NCI-H1930 (cell line): ENCODE measurements around the gene RAB28.

Experiments used
- DNase-seq, 2 experiments: peaks; one replicate each; lab custom pipeline; 2025; lab: John Stamatoyannopoulos, UW

RAB28 gene

GRCh38 chr4:13484122-13484748 is at the start of gene RAB28:
Gene RAB28, minus strand, starts transcription at chr4:13484340.
- DNase-seq: peak; percentile 86 to 91

DNA sequence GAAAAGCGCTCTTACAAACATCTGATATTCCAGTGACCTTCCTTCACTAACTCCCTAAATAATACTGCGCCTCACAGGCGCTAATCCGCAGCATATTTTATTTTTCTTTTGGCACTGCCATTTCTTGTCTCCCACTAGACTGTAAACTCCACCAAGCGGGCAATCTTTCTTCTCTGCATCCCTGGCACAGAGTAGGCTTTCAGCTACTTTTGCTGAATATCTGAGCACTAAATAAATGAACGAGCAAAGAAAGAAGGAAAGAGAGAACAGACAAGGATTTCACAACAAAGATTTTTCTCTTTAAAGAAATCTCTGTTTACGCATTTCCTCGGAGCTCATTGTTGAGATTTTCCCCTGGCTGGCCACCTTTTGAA is 47.5 kb upstream of the RAB28 start:
- DNase-seq: no peak

- no peak for DNase-seq
Measured at GRCh38 chr4:13530823-13531624, 46.9 kb upstream of the RAB28 start.

GRCh38 chr4:13529128-13529919 is 45.2 kb upstream of the RAB28 start:
- no peak for DNase-seq

GRCh38 chr4:13528821-13529127 is 44.6 kb upstream of the RAB28 start:
- no peak for DNase-seq

DNA sequence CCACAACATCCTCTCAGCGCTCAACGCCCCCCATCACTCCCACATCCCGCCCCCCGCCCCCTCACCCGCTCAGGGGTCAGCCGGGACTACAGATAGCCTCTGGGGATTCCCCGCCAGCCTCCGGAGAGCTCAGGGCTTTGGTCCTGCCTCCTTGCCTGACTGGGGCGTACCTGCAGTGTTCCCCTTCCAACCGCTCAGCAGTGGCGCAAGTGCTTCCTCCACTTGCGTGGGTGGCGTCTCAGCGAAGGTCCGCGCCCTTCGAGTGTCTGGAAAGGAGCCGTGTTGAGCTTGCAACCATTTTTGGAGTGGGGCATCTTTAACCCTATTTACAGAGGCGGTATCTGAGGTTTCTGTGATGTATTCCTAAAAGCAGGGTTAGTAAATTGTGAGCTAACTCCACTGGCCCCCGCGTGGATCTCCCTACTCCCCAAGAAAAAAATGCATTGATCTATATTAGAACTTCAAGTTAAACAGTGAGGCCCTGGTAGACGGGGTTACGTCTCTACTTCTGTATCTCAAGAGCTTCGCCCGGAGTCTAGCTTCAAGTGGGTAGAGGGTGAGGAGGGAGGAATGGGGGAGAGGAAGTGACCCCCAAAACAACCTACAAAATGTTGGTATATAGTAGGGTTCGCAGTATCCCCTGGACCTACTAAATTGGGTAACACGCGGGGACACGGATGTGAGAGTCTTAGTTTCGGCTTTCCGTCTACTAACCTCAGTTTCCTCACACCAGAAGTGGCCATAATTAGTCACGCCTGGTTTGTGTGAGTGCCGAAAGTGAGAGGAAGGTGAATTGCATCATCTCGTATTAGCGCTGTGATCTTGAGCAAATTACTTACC is 44.1 kb upstream of the RAB28 start:
- no peak for DNase-seq

DNA sequence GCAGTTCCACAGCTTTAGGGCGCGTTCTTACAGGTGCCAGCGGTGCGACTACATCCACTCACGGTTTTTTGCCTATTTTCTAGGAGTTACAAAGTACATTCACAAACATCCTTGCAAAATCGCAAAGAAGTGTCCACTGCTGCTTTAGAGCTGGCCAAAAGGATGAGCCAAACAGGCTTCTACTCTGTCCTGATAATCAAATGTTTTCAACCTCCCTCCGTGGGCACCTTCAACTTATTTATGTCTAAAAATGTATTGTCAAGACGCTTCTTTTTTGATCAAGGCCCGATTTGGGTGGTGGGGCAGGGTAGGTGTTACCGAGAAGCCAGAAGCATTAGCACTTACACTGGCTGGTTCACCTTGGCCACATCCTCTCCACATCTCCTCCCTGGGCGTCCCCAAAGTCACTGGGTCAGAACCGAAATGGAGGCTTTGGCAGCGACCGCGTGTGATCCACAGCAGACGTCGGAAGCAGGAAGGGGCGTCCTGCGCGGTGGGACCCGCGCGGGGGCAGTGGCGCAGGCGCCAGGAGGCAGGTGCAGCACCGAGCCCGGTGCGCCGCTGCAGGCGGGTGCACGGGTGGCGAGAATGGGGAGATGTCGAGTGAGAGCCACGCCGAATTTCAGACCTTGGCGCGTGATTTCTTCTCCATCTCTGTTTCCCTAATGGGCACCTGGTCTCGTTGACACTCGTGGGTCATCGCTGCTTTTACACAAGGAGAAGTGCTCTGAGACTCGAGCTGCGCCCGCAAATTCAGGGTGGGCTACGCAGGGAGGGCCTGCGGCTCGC is 43.2 kb upstream of the RAB28 start:
- DNase-seq: no peak

- DNase-seq: no peak
Measured at GRCh38 chr4:13526658-13527057, 42.5 kb upstream of the RAB28 start.

DNA sequence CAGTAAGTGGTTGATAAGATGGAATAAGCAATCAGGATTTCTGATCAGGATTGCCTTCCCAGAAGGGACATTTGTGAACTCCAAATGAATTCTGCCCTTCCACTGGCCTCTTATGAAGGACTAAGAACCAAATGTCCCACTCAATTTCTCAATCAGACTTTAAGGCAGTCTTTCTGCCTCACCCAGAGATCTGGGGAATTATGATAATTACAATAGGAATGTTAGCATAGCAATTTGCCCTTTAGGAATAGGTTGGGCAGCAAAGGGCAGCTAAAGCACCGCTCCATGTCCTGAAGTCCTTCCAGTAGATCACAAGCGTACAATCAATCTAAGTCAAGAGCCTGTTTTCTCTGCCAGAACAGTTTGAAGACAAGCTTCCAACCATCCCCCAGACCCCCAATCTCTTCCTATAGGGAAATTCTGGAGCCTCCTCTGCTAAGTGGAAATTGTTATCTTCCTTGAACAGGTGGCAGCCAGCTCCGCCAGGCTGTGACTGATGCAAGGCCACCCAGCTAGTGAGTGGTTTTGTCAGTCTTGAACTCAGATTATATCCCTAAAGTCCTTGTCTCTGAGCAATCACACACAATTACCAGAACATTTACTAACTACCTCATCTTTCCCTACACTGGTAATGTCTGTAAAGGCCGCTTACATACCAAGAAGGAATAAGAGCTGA is 41.6 kb upstream of the RAB28 start:
- no peak for DNase-seq

DNA sequence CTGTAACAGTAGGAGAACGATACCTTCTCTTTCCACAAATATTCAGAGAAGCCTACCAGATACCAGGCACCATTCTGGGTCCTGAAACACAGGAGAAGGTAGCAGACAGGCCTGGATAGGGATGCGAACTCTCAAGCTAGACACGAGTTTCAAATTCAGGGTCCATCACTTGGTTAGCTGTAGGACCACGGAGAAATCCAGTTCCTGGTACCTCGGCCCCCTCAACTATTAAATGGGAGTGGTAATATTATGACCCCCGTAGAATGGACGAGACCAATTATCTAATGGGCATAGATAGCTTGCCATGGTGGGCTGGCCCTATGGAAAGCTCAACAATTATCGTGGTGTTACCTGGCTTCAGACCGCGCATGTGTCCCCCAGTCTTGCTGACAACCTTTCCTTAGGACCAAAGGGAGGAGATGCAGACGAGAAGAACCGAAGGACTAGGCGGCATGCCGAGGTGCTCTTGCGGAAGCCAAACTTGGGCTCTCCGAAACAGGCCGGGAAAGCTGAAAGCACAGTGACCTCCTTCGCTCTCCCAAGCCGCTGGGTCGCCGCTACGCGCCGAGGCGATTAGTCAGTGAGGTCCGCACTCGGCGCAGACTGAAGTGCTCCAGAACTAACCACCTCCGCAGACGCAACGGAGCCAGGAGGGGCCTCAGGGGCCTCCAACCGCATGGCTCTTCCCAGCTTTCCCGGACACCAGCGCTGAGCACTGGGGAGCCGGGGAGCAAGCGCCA is 40.5 kb upstream of the RAB28 start:
- no peak for DNase-seq

DNA sequence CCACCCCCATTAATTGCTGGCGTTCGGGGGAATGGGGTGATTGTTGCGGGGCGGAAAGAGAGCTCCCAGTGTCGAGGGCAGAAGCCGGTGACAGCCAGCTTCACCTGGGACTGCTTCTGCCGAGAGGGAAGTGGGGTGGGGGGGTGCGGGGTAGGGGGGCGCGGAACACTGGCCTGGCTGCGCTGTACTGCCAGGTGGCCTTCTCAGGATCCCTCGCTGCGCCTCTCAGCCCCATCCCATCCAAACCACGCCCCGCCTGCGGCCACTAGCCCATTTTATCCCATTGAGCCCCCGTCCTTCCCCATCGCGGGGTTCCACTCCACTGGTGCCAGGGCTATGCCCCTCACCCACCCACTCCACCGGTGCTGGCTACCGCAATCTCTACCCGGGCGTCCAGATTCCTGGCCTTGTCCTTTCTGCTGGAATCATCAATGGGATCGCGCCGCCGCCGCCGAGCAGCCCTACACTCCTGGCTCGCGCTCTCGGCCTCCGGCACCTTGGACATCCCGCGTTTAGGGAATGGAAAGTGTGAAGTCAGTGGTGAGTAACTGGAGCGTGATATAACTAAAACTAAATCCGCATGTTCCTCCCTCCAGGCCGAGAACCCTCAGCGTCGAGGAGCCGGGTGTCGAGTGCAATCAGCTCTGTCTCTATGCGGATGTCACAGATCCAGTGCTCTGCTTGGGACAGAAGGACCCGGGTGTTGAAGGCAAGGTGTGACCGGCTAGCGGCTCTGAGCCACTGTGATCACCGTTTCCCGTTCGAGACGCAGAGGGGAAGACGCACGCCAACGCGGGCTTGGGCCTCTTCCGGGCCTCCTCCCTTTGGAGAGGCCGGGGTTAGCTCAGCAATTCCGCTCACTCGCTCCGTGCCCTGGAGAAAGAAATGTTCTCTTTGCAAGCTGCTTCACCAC is 39.7 kb upstream of the RAB28 start:
- DNase-seq: no peak

DNA sequence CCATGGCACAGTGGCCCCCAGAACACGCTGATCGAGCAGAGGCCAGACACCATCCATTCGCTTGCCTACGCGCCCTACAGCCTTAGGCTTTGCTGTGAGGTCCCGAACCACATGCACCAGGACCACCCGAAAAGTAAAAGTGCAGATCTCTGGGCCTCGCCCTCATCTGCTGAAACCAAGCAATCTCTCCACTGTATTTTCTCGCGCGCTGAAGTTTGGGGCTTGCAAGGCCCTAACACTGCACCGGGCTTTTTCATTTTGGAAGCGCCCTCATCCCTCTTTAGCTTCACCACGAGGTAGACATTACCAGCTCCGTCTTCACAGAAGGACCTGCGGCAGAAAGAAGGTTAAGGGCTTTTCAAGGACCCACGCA is 39.0 kb upstream of the RAB28 start:
- DNase-seq: no peak

- no peak for DNase-seq
Measured at GRCh38 chr4:13522282-13523104, 38.4 kb upstream of the RAB28 start.

DNA sequence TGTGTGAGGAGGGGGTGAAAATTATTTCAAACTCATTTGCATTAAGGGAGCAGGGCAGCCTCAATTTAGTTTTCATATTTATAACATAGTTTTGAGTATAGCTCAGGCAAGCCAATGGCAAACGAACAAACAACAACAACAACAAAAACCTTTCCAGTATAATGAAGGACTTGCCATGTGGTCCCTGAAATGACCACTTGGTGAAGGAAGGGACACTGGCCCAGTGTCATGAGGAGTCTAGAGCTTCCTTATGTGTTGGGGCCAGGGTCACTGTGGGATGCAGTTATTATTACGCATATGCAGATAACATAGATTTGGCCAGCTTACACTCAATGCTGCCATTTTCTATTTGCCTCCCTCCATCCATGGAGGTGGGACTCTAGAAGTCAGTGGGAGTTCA is 36.9 kb upstream of the RAB28 start:
- no peak for DNase-seq

- peak; percentile 52 to 63 for DNase-seq
Measured at GRCh38 chr4:13516315-13516860, 32.2 kb upstream of the RAB28 start.

GRCh38 chr4:13515268-13515667 is 31.1 kb upstream of the RAB28 start:
- DNase-seq: no peak

- DNase-seq: no peak
Measured at GRCh38 chr4:13514722-13515121, 30.6 kb upstream of the RAB28 start.

GRCh38 chr4:13511101-13511500 is 27.0 kb upstream of the RAB28 start:
- DNase-seq: no peak
